Panc1 (cell line): ENCODE data around the gene C10orf105. TPM values are rescaled to one million over a fixed set of nuclear protein-coding genes. Genes with fewer than 3 reads are reported as not detected.

Experiments
- ATAC-seq: fragments of 200-7000 bp; cut with Tn5 transposase; 2 replicates; pipeline ENCODE4 v1.9.1; 2020; ENCODE audit warnings: mild to moderate bottlenecking, moderate library complexity
- BruUV-seq: library from RNA; stranded (reverse); fragments of 400-500 nt; replicated peaks from 2 replicates; lab custom pipeline; 2021; lab: Mats Ljungman, UMichigan
- CTCF ChIA-PET: fragments of 300-600 bp; sonication (Branson Sonifier 250); formaldehyde crosslinking; loops from one replicate; lab custom pipeline; 2022; ENCODE audit warnings: antibody characterized with exemption; lab: Charles Lee
- POLR2A ChIA-PET: fragments of 300-600 bp; sonication (Branson Sonifier 250); formaldehyde crosslinking; loops from one replicate; lab custom pipeline; 2022; ENCODE audit warnings: antibody characterized with exemption; lab: Charles Lee
- DNase-seq: peaks from one replicate; pipeline ENCODE4 v3.0.0-alpha.2; 2010; ENCODE audit warnings: low read depth, low spot score
- H3K27ac ChIP-seq: 2 replicates; pipeline ENCODE4 v1.5.1; 2011; ENCODE audit warnings: mild to moderate bottlenecking, low read length, inconsistent platforms
- H3K27me3 ChIP-seq: fragments of 200-500 bp; sonication (Bioruptor generic); 2 replicates; pipeline ENCODE4 v1.6.0; 2014; ENCODE audit warnings: low read length, inconsistent platforms; ENCODE audit not compliant: control insufficient read depth, insufficient read depth
- H3K36me3 ChIP-seq: fragments of 200-500 bp; sonication (Bioruptor generic); 2 replicates; pipeline ENCODE4 v1.5.1; 2014; ENCODE audit warnings: inconsistent platforms, mild to moderate bottlenecking, low read length, moderate library complexity; ENCODE audit not compliant: control insufficient read depth, insufficient read depth
- H3K4me1 ChIP-seq: 2 replicates; pipeline ENCODE4 v1.5.1; 2011; ENCODE audit warnings: inconsistent platforms, mild to moderate bottlenecking, low read length, moderate library complexity; ENCODE audit not compliant: control insufficient read depth, insufficient read depth
- H3K4me3 ChIP-seq, 2 experiments: 2 replicates each; pipeline ENCODE4 v1.5.1; 2011 to 2012; ENCODE audit warnings: low read depth in 2 of 2, low read length in 2 of 2, mild to moderate bottlenecking in 2 of 2, inconsistent platforms in 1 of 2, moderate library complexity in 1 of 2
- H3K9me3 ChIP-seq: fragments of 200-500 bp; sonication (Bioruptor generic); 2 replicates; pipeline ENCODE4 v1.5.1; 2014; ENCODE audit warnings: low read depth, mild to moderate bottlenecking, inconsistent platforms, low read length, moderate library complexity; ENCODE audit not compliant: control insufficient read depth, insufficient read depth
- POLR2AphosphoS5 ChIP-seq: IDR thresholded peaks from 2 replicates; pipeline ENCODE4 v1.6.1; 2012; ENCODE audit warnings: mild to moderate bottlenecking, low read depth, low read length, moderate library complexity
- SIN3A ChIP-seq: IDR thresholded peaks from 2 replicates; pipeline ENCODE4 v1.6.1; 2012; ENCODE audit warnings: low read depth, mild to moderate bottlenecking, low read length, moderate library complexity, borderline replicate concordance; ENCODE audit not compliant: insufficient read depth
- TCF7L2 ChIP-seq: IDR thresholded peaks from 2 replicates; pipeline ENCODE4 v1.6.1; 2011; ENCODE audit warnings: mild to moderate bottlenecking, low read depth, low read length, inconsistent platforms
- in situ Hi-C: cut with HindIII; loops from 2 replicates; pipeline ENCODE4 v1.10.0; 2016; ENCODE audit warnings: low sequenced_read_pairs, low pct_unique_long_range_greater_than_20kb
- intact Hi-C: fragments of 100-400 bp; cut with micrococcal nuclease; formaldehyde crosslinking; loops from one replicate; pipeline ENCODE4 v1.10.0; 2022; ENCODE audit not compliant: unreplicated experiment
- total RNA-seq: library from RNA; stranded (reverse); gene quantifications from one replicate; pipeline ENCODE4 v1.2.1, GENCODE V29; 2021; ENCODE audit not compliant: unreplicated experiment
- TF ChIP-seq, protein P1 (sequence below), 2 experiments: IDR thresholded peaks; 2 replicates each; pipeline ENCODE4 v1.6.1; 2011 to 2012; ENCODE audit warnings: low read depth in 2 of 2, control low read depth in 1 of 2, low read length in 1 of 2, mild to moderate bottlenecking in 1 of 2, moderate library complexity in 1 of 2; ENCODE audit not compliant: insufficient read depth in 1 of 2
- TF ChIP-seq, protein P2 (sequence below): fragments of 450-650 bp; IDR thresholded peaks from 2 replicates; pipeline ENCODE4 v1.5.1; 2017; ENCODE audit warnings: mild to moderate bottlenecking

The C10orf105 gene
- total RNA-seq, 1 experiment from 2014 or later: not detected

DNA sequence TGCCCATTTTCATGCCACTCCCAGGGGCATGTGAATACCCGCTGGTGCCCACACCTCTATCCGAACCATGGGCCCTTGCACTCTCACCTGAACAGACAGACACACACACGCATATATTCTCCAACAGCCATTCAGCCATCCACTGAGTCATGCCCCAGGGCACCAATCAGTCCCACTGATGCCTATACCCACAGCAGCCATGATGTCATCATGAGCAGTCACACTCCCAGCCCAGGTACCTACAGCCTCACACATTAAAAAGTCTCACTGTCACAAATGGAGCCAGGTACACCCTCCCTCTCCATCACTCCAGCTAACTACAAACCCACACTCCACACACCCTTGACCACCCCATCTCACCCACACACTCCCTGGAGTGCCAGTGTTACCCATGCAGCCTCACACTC is 41.5 kb upstream of the C10orf105 start:
- Histone ChIP-seq H3K4me1 (peaks cover 29% of the 10 kb centered on the region), H3K4me3 (no peak overlapping the region), H3K27ac (no peak overlapping the region), H3K27me3 (no peaks in the 10 kb centered on the region), H3K36me3 (no peaks in the 10 kb centered on the region), H3K9me3 (no peaks in the 10 kb centered on the region)
- CTCF ChIA-PET: no interaction called here
- in situ Hi-C loops (no loop called here), intact Hi-C loops (no loop called here)
- ATAC-seq (no peak), DNase-seq (no peak)
- no TSS peak for BruUV-seq
- TF ChIP-seq SIN3A (no peak), TCF7L2 (no peak)
- POLR2A ChIA-PET: no interaction called here

DNA sequence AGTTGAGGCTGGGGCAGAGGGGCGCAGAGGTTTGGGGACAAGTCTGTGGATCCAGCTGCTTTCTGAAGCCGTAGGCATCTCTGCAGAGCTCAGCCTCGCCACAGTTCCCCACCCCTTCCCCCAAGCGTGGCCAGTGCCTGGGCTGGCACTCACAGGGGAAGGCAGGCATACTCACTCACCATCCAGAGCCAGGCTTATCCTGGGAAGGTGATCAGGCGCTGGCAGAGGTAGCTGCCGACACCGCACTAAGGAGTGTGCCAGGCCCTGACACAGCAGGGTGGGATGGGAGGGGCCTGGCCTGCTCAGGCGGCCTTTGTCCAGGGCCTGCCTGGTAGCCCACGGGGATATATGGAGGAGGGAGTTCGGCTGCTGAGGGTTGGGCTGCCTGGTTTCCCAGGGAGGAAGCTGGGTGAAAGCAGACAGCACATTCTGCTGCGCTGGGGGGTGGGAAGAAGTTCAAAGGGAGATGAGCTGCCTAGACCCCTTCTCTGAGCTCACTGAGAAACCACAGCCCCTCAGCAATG is 37.9 kb upstream of the C10orf105 start:
- CTCF ChIA-PET: no interaction called here
- Histone ChIP-seq H3K4me3 (no peak overlapping the region), H3K36me3 (no peaks in the 10 kb centered on the region), H3K9me3 (no peaks in the 10 kb centered on the region), H3K27ac (no peak overlapping the region), H3K4me1 (0 out of 2 replicates have a peak, but pooled peaks cover 2% of the 10 kb centered on the region), H3K27me3 (no peaks in the 10 kb centered on the region)
- DNase-seq (no peak), ATAC-seq (no peak; the same call in 1 of the 2 replicates)
- no peak for TF ChIP-seq POLR2AphosphoS5
- TF ChIP-seq SIN3A: no peak
- TF ChIP-seq, protein P1, sequence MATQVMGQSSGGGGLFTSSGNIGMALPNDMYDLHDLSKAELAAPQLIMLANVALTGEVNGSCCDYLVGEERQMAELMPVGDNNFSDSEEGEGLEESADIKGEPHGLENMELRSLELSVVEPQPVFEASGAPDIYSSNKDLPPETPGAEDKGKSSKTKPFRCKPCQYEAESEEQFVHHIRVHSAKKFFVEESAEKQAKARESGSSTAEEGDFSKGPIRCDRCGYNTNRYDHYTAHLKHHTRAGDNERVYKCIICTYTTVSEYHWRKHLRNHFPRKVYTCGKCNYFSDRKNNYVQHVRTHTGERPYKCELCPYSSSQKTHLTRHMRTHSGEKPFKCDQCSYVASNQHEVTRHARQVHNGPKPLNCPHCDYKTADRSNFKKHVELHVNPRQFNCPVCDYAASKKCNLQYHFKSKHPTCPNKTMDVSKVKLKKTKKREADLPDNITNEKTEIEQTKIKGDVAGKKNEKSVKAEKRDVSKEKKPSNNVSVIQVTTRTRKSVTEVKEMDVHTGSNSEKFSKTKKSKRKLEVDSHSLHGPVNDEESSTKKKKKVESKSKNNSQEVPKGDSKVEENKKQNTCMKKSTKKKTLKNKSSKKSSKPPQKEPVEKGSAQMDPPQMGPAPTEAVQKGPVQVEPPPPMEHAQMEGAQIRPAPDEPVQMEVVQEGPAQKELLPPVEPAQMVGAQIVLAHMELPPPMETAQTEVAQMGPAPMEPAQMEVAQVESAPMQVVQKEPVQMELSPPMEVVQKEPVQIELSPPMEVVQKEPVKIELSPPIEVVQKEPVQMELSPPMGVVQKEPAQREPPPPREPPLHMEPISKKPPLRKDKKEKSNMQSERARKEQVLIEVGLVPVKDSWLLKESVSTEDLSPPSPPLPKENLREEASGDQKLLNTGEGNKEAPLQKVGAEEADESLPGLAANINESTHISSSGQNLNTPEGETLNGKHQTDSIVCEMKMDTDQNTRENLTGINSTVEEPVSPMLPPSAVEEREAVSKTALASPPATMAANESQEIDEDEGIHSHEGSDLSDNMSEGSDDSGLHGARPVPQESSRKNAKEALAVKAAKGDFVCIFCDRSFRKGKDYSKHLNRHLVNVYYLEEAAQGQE (IDR thresholded peaks at IDR 0.05; ENCODE audit: insufficient read depth in 1 of 2, low read depth in 2 of 2, low read length in 1 of 2): no peak
- TF ChIP-seq, protein P2, sequence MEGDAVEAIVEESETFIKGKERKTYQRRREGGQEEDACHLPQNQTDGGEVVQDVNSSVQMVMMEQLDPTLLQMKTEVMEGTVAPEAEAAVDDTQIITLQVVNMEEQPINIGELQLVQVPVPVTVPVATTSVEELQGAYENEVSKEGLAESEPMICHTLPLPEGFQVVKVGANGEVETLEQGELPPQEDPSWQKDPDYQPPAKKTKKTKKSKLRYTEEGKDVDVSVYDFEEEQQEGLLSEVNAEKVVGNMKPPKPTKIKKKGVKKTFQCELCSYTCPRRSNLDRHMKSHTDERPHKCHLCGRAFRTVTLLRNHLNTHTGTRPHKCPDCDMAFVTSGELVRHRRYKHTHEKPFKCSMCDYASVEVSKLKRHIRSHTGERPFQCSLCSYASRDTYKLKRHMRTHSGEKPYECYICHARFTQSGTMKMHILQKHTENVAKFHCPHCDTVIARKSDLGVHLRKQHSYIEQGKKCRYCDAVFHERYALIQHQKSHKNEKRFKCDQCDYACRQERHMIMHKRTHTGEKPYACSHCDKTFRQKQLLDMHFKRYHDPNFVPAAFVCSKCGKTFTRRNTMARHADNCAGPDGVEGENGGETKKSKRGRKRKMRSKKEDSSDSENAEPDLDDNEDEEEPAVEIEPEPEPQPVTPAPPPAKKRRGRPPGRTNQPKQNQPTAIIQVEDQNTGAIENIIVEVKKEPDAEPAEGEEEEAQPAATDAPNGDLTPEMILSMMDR: no peak
- TF ChIP-seq TCF7L2: no peak
- no TSS peak for BruUV-seq
- POLR2A ChIA-PET: no interaction called here
- in situ Hi-C loops (no loop called here), intact Hi-C loops (no loop called here)

DNA sequence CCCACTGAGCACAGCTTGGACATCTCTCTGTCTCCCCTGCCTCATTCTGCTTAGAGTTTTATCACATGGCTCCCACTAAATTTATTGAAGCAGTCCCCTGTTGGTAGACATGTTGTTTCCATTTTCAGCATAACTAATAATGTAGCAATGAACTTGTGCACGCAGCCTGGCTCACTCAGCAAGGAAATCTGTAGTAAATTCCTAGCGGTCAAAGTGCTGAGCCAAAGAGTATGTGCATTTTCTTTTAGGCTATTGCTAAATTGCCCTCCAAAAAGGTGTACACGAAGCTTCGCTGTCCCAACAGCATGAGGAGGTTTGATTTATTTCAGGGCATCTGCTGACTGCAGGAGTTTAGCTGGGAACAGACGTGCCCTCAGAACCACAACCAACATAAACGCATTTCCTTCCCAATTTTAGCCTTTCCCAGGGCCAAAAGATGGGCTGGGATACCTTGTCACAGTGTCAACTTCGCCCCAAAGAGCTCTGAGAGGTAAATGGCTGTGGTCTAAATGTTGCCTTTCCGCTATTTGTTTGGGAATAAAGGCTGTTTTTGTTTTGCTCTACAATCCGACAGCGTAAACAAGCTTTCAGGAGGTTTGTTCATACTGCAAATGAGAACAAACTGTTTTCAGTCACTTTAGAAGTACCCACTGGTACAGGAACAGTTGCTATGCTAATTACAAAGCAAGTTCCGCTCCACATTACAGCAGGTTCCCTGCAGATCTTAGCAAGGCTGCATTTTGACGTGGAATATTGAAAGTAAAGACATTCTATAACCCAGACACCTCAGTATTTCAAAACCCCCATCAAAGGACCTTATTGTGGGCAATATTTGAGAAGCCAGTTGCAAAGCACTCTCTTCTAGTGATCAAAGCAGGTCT is 37.0 kb upstream of the C10orf105 start:
- no peaks in the 10 kb centered on the region for H3K36me3 ChIP-seq
- TF ChIP-seq, protein P1 (IDR thresholded peaks at IDR 0.05; ENCODE audit: insufficient read depth in 1 of 2, low read depth in 2 of 2, low read length in 1 of 2): no peak
- TF ChIP-seq POLR2AphosphoS5 (no peak), SIN3A (no peak)
- TF ChIP-seq, protein P2: no peak
- 0 out of 2 replicates have a peak, but pooled peaks cover 2% of the 10 kb centered on the region for H3K4me1 ChIP-seq
- DNase-seq: no peak
- no peaks in the 10 kb centered on the region for H3K9me3 ChIP-seq
- ChIA-PET CTCF (no interaction called here), POLR2A (no interaction called here)
- no peak overlapping the region for H3K4me3 ChIP-seq
- no TSS peak for BruUV-seq
- in situ Hi-C loops: no loop called here
- intact Hi-C loops: no loop called here
- H3K27ac ChIP-seq: no peak overlapping the region; the same call in 1 of the 2 replicates
- H3K27me3 ChIP-seq: no peaks in the 10 kb centered on the region
- ATAC-seq: no peak
